Natural killer cell treated with Interleukin-12 subunit alpha and Interleukin-12 subunit beta and Interleukin-15 and Interleukin-18, amount 100 ng/mL, for 72 hours (primary cell): ENCODE data around the gene PALLD. TPM values are rescaled to one million over a fixed set of nuclear protein-coding genes. Genes with fewer than 3 reads are reported as not detected.

Experiments used
- ATAC-seq, 2 donors: fragments of 150-1000 bp; cut with Tn5 transposase in 1 of 2; sonication (Bioruptor Pico), chemical (Tn5 transposase) in 1 of 2; 2 replicates each; pipeline ENCODE4 v1.10.0; 2021
- DNase-seq: peaks from one replicate; pipeline ENCODE4 v3.0.0; 2022; ENCODE audit warnings: low spot score
- H3K27ac Mint-ChIP-seq, 2 donors: 1 replicate in 1 of 2; 2 replicates in 1 of 2; pipeline ENCODE4 v1.8.0; 2022; ENCODE audit warnings: mixed read lengths in 2 of 2, mild to moderate bottlenecking in 1 of 2, moderate library complexity in 1 of 2
- H3K27me3 Mint-ChIP-seq, 2 donors: 1 replicate in 1 of 2; 2 replicates in 1 of 2; pipeline ENCODE4 v1.8.0; 2022; ENCODE audit warnings: mixed read lengths in 2 of 2
- H3K36me3 Mint-ChIP-seq: one replicate; pipeline ENCODE4 v1.8.0; 2022; ENCODE audit warnings: mixed read lengths
- H3K4me1 Mint-ChIP-seq, 2 donors: 1 replicate in 1 of 2; 2 replicates in 1 of 2; pipeline ENCODE4 v1.8.0; 2022; ENCODE audit warnings: low read depth in 2 of 2, mixed read lengths in 2 of 2, mild to moderate bottlenecking in 1 of 2
- H3K4me3 Mint-ChIP-seq: one replicate; pipeline ENCODE4 v1.8.0; 2022; ENCODE audit warnings: mixed read lengths
- H3K9me3 Mint-ChIP-seq: 2 replicates; pipeline ENCODE4 v1.8.0; 2022; ENCODE audit warnings: mixed read lengths
- total RNA-seq, 2 donors: library from RNA; stranded (reverse); gene quantifications; one replicate each; pipeline ENCODE4 v1.2.3, GENCODE V29; 2022

The PALLD gene
- total RNA-seq, 2 donors from 2014 or later, result 0.52 to 11.0 TPM

DNA sequence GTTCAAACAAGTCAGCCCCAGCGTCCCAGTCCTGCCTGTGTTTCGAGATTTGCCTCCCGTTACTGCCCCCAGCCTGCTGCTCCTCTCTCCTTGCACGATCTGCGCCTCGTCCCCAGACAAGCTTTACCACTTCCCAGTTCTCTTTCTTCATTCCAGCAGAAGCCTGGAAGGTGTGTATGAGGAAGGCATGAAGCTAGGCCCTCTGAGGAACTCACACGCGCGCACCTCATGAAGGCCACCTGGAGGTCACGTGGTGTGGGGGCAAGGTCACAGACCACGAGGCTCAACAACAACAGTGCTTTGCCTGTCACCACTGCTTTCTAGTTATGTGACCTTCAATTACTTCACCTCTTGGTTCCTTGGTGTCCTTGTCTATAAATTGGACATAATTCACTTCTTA lies 181.0 kb downstream of the PALLD start:
- DNase-seq (no peak), ATAC-seq (no peak)
- Mint-ChIP-seq H3K9me3 (no peaks in the 10 kb centered on the region), H3K4me3 (no peak overlapping the region), H3K27ac (no peak overlapping the region), H3K36me3 (no peaks in the 10 kb centered on the region), H3K27me3 (peaks cover 6 to 9% of the 10 kb centered on the region in 2 donors), H3K4me1 (peaks cover 0 to 7% of the 10 kb centered on the region in 2 donors)

DNA sequence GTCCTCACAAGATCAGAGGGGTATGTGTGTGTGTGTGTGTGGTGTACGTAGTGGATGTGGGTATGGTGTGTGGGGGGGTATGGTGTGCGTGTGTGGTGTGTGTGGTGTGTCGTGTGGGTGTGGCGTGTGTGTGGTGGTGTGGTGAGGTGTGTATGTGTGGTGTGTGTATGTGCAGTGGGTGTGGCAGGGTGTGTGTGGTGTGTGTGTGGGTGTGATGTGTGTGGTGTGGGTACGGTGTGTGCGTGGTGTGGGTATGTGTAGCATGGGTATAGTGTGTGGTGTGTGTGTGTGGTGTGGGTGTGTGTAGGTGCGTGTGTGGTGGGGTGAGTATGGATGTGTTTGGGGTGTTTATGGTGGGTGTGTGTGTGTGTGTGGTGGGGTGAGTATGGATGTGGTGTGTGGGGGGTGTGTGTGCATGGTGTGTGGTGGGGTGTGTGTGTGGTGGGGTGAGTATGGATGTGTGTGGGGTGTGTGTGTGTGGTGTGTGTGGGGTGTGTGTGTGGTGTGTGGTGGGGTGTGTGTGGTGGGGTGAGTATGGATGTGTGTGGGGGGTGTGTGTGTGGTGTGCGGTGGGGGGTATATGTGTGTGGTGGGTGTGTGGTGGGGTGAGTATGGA lies 182.0 kb downstream of the PALLD start:
- Mint-ChIP-seq H3K9me3 (no peaks in the 10 kb centered on the region), H3K36me3 (no peaks in the 10 kb centered on the region), H3K27me3 (peaks cover 6 to 9% of the 10 kb centered on the region in 2 donors), H3K4me1 (peaks cover 0 to 7% of the 10 kb centered on the region in 2 donors), H3K27ac (no peak overlapping the region), H3K4me3 (no peak overlapping the region)
- ATAC-seq (peak; percentile 45 to 54), DNase-seq (no peak)

DNA sequence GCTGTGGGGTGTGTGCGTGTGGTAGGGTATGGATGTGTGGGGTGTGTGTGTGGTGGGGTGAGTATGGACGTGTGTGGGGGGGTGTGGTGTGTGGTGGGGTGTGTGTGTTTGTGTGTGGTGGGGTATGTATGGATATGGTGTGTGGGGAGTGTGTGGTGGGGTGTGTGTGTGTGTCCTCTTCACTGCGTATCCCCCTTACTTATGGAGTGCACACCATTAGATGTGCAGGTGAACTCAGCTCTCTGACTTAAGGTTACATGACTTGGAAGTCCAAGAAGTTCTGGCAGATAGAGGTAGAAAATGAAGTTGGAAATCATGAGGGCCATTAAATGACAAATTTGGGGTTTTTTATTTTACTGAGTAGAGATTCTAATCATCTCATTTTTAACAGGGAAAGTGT lies 182.5 kb downstream of the PALLD start:
- ATAC-seq (peak; percentile 11 to 36), DNase-seq (no peak)
- H3K27ac Mint-ChIP-seq, result no peak overlapping the region
- no peak overlapping the region for H3K4me3 Mint-ChIP-seq
- peaks cover 0 to 7% of the 10 kb centered on the region in 2 donors for H3K4me1 Mint-ChIP-seq
- H3K36me3 Mint-ChIP-seq, result no peaks in the 10 kb centered on the region
- H3K27me3 Mint-ChIP-seq, result peaks cover 6 to 9% of the 10 kb centered on the region in 2 donors
- no peaks in the 10 kb centered on the region for H3K9me3 Mint-ChIP-seq

- DNase-seq (no peak), ATAC-seq (no peak)
- H3K27me3 Mint-ChIP-seq, result peaks cover 6 to 9% of the 10 kb centered on the region in 2 donors
- H3K36me3 Mint-ChIP-seq, result no peaks in the 10 kb centered on the region
- no peak overlapping the region for H3K4me3 Mint-ChIP-seq
- H3K9me3 Mint-ChIP-seq, result no peaks in the 10 kb centered on the region
- H3K4me1 Mint-ChIP-seq, result peaks cover 0 to 7% of the 10 kb centered on the region in 2 donors
- no peak overlapping the region for H3K27ac Mint-ChIP-seq
Measured at GRCh38 chr4:168679819-168680218, 183.0 kb downstream of the PALLD start.

DNA sequence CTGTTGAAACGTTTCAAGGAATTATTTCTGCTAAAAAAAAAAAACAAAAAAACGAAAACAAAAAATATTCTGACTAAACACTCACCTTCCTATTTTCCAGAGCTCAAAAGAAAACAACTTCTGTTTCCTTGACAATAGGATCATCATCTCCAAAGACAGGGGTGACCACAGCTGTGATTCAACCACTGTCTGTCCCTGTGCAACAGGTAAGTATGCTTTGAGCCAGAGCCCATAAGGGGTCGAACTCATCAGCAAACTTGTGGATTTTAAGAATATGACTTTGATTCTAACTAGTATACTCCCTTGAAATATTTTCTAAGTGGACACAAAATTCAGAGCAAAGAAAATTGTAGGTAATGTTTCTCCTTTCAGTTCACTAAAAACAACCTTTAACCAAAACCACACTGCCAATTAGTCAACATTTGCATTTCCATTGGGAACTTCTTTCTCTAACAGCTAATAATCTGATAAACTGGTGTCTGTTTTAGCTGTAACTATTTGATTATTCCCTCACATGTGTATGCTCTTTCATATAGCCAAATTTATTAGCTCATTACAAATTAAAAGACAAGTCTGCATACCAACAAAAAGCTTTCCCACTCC lies 186.1 kb downstream of the PALLD start:
- Mint-ChIP-seq H3K27ac (no peak overlapping the region), H3K27me3 (peaks cover 4 to 12% of the 10 kb centered on the region in 2 donors), H3K4me1 (peaks cover 0 to 7% of the 10 kb centered on the region in 2 donors), H3K9me3 (no peaks in the 10 kb centered on the region), H3K36me3 (no peaks in the 10 kb centered on the region), H3K4me3 (no peak overlapping the region)
- DNase-seq (no peak), ATAC-seq (no peak)

- no peak overlapping the region for H3K27ac Mint-ChIP-seq
- H3K4me1 Mint-ChIP-seq, result peaks cover 0 to 2% of the 10 kb centered on the region in 2 donors
- H3K27me3 Mint-ChIP-seq, result peaks cover 4 to 12% of the 10 kb centered on the region in 2 donors
- no peaks in the 10 kb centered on the region for H3K36me3 Mint-ChIP-seq
- H3K9me3 Mint-ChIP-seq, result no peaks in the 10 kb centered on the region
- DNase-seq, result no peak
- ATAC-seq, result no peak
- H3K4me3 Mint-ChIP-seq, result no peak overlapping the region
Measured at GRCh38 chr4:168683595-168683994, 186.7 kb downstream of the PALLD start.

GRCh38 chr4:168685136-168685809 lies 188.4 kb downstream of the PALLD start:
- no peak for ATAC-seq
- Mint-ChIP-seq H3K27ac (no peak overlapping the region), H3K4me3 (no peak overlapping the region), H3K4me1 (no peaks in the 10 kb centered on the region), H3K36me3 (no peaks in the 10 kb centered on the region), H3K9me3 (no peaks in the 10 kb centered on the region), H3K27me3 (peaks cover 0 to 14% of the 10 kb centered on the region in 2 donors)
- no peak for DNase-seq

GRCh38 chr4:168688584-168688983 lies 191.7 kb downstream of the PALLD start:
- Mint-ChIP-seq H3K27me3 (peaks cover 6 to 28% of the 10 kb centered on the region in 2 donors), H3K9me3 (no peaks in the 10 kb centered on the region), H3K4me3 (no peak overlapping the region), H3K4me1 (no peaks in the 10 kb centered on the region), H3K36me3 (no peaks in the 10 kb centered on the region), H3K27ac (no peak overlapping the region)
- DNase-seq, result no peak
- ATAC-seq, result no peak

GRCh38 chr4:168689791-168690190 lies 192.9 kb downstream of the PALLD start:
- Mint-ChIP-seq H3K27me3 (peaks cover 6 to 36% of the 10 kb centered on the region in 2 donors), H3K36me3 (no peaks in the 10 kb centered on the region), H3K4me3 (no peak overlapping the region), H3K4me1 (no peaks in the 10 kb centered on the region), H3K27ac (no peak overlapping the region), H3K9me3 (no peaks in the 10 kb centered on the region)
- DNase-seq (no peak), ATAC-seq (no peak)

DNA sequence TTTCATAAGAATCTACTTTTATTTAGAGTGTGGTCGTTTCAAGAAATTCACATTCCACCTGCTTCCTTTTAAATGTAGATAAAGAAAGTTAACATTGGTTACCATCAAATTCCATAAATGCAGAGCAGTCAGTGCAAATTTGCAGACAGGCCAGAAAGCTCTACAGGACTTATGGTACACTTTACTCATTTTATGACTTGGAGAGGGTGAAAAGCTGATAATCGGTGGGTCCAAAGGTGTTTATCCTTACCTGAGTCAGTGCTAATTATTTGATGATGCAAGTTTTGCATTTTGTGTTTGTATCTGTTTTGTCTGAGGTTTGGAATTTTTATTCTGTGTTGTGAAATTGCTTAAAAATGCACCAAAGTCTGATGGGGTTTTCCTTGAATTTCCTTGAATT lies 193.3 kb downstream of the PALLD start:
- Mint-ChIP-seq H3K36me3 (no peaks in the 10 kb centered on the region), H3K27ac (no peak overlapping the region), H3K9me3 (no peaks in the 10 kb centered on the region), H3K4me3 (no peak overlapping the region), H3K27me3 (peaks cover 6 to 39% of the 10 kb centered on the region in 2 donors), H3K4me1 (no peaks in the 10 kb centered on the region)
- ATAC-seq (no peak), DNase-seq (no peak)

DNA sequence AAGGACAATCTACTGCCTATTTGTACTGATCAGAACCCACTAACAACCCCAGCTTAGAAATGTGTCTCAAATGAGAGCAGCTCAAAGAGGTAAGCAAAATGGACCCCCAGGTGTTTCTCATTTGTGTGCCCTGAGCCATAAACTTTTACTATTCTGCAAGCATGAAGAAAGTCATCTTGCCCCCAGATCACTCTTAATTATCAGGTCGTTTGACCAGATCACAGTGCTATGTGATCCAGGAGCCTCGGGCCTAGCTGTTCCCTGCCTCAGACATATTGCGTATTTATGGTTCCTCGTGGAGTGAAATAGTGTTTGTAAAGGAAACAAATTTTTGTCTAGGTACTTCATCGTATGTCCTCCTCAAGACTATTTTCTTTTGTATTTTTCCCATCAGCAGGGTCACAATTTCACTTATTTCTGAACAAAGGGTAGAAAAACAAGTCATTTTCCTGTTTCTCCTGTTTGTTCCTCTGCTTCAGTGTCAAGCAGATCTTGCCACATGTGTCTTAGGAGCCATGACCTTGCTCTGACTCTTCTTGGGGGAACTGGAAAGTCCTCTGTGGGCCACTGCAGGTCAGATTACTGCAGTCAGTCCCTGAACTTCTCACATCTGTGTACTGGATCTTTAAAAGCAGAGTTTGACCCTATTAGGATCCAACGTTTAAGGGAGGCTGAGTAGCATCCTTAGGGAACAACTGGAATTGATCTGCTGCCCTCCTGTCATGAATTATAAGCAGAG lies 194.9 kb downstream of the PALLD start:
- H3K9me3 Mint-ChIP-seq, result no peaks in the 10 kb centered on the region
- no peak for ATAC-seq
- no peak overlapping the region for H3K27ac Mint-ChIP-seq
- DNase-seq, result no peak
- no peak overlapping the region for H3K4me3 Mint-ChIP-seq
- H3K4me1 Mint-ChIP-seq, result no peaks in the 10 kb centered on the region
- no peaks in the 10 kb centered on the region for H3K36me3 Mint-ChIP-seq
- peaks cover 6 to 40% of the 10 kb centered on the region in 2 donors for H3K27me3 Mint-ChIP-seq

DNA sequence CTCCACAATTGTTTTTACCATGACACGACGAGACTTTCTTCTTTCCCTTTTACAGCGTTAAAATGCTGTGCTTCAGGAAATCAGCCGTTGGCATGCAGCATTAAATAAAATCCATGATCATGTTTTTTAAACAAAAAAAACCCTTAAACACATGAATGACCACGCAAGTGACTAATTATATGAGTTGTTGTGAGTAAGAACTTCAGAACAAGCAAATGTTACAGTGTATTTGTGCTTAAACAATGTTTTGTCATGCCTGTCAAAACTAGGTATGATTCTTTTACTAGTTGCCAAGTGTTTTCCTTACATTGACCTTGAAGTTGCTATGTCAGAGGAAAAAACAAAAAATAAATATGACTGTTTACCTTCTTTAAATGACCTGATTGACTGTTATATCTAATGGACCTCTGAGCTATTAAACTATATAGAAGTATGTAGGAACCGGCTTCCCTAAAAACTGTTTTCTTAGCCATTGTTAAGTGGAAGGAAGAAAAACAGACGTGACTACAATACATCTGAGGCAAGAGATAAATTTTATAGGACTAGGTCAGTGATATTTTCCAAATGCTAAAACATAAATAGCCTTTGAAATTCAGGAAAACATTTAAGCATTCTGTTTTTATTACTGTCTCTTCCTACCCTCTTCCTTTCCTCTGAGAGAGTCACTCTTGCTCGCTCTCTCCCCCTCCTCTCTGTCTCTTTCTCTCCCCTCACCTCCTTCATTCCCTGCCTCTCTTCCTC lies 197.1 kb downstream of the PALLD start:
- ATAC-seq (no peak), DNase-seq (no peak)
- peaks cover 9 to 46% of the 10 kb centered on the region in 2 donors for H3K27me3 Mint-ChIP-seq
- no peaks in the 10 kb centered on the region for H3K36me3 Mint-ChIP-seq
- H3K9me3 Mint-ChIP-seq, result no peaks in the 10 kb centered on the region
- H3K27ac Mint-ChIP-seq, result no peak overlapping the region
- no peak overlapping the region for H3K4me3 Mint-ChIP-seq
- H3K4me1 Mint-ChIP-seq, result no peaks in the 10 kb centered on the region

DNA sequence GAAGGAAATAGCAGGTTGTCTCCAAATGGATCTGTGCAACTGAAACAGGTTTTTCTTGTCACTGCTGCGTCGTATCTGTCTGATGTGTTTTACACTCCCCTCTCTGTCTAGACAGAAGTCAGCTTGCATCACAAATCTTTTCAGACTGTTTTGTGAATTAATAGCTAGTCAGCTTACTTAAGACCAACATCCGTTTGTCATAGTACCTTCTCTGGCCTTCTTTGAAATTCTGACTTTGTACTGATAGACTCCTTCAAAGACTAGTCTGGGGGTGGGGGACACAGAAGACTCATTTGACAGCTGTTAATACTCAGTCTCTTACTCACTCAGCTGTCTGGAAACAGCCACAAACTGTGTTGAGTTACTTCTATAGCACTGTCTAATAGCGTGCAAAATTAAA lies 197.8 kb downstream of the PALLD start:
- ATAC-seq, result no peak
- Mint-ChIP-seq H3K27me3 (peaks cover 9 to 44% of the 10 kb centered on the region in 2 donors), H3K9me3 (no peaks in the 10 kb centered on the region), H3K36me3 (no peaks in the 10 kb centered on the region), H3K4me3 (no peak overlapping the region), H3K27ac (no peak overlapping the region), H3K4me1 (no peaks in the 10 kb centered on the region)
- DNase-seq, result no peak
